DND-41 (cell line): ENCODE data around the gene CCDC88A.

Source experiments
- ATAC-seq: fragments of 200-7000 bp; cut with Tn5 transposase; 3 replicates; pipeline ENCODE4 v1.9.1; 2021; ENCODE audit warnings: low read depth; ENCODE audit not compliant: insufficient read depth
- DNase-seq: peaks from one replicate; pipeline ENCODE4 v3.0.0-alpha.2; 2020
- H2AFZ ChIP-seq: 2 replicates; pipeline ENCODE4 v1.6.0; 2012; ENCODE audit warnings: low read depth, low read length
- H3K27ac ChIP-seq: 2 replicates; pipeline ENCODE4 v1.5.1; 2012; ENCODE audit warnings: low read length, inconsistent platforms
- H3K27me3 ChIP-seq: fragments of 200-600 bp; sonication (generic); 2 replicates; pipeline ENCODE4 v1.6.0; 2012; ENCODE audit warnings: low read length, mild to moderate bottlenecking, inconsistent platforms; ENCODE audit not compliant: insufficient read depth, poor library complexity
- H3K36me3 ChIP-seq: 2 replicates; pipeline ENCODE4 v1.5.1; 2012; ENCODE audit warnings: low read length, inconsistent platforms; ENCODE audit not compliant: insufficient read depth
- H3K4me1 ChIP-seq: 2 replicates; pipeline ENCODE4 v1.5.1; 2012; ENCODE audit warnings: mild to moderate bottlenecking, low read length; ENCODE audit not compliant: insufficient read depth
- H3K4me2 ChIP-seq: 2 replicates; pipeline ENCODE4 v1.6.0; 2012; ENCODE audit warnings: mild to moderate bottlenecking, moderate library complexity, low read length, inconsistent platforms; ENCODE audit not compliant: insufficient read depth
- H3K4me3 ChIP-seq, 2 experiments: fragments of 200-600 bp in 1 of 2; shearing (Covaris generic) in 1 of 2; 2 replicates each; pipeline ENCODE4 v1.5.1; 2012 to 2016; ENCODE audit warnings: inconsistent platforms in 2 of 2, low read length in 2 of 2, mild to moderate bottlenecking in 2 of 2, low read depth in 1 of 2, moderate library complexity in 1 of 2
- H3K79me2 ChIP-seq: 2 replicates; pipeline ENCODE4 v1.6.0; 2012; ENCODE audit warnings: low read length, inconsistent platforms; ENCODE audit not compliant: insufficient read depth
- H3K9ac ChIP-seq: 2 replicates; pipeline ENCODE4 v1.6.0; 2012; ENCODE audit warnings: low read depth, mild to moderate bottlenecking, inconsistent platforms, low read length, moderate library complexity
- H3K9me3 ChIP-seq: 2 replicates; pipeline ENCODE4 v1.5.1; 2012; ENCODE audit warnings: low read length, moderate library complexity, mild to moderate bottlenecking, inconsistent platforms; ENCODE audit not compliant: insufficient read depth, severe bottlenecking
- H4K20me1 ChIP-seq: 2 replicates; pipeline ENCODE4 v1.6.0; 2012; ENCODE audit warnings: low read length; ENCODE audit not compliant: insufficient read depth
- EZH2 ChIP-seq: IDR thresholded peaks from 3 replicates; pipeline ENCODE4 v1.6.1; 2012; ENCODE audit warnings: borderline replicate concordance, low read depth, mild to moderate bottlenecking, moderate library complexity, low read length, inconsistent platforms; ENCODE audit not compliant: severe bottlenecking
- TF ChIP-seq, protein P1 (sequence below): IDR thresholded peaks from 2 replicates; pipeline ENCODE4 v1.5.1; 2012; ENCODE audit warnings: borderline replicate concordance, low read length, moderate library complexity, mild to moderate bottlenecking; ENCODE audit not compliant: poor library complexity, severe bottlenecking; ENCODE audit errors: extremely low read depth

Gene CCDC88A

DNA sequence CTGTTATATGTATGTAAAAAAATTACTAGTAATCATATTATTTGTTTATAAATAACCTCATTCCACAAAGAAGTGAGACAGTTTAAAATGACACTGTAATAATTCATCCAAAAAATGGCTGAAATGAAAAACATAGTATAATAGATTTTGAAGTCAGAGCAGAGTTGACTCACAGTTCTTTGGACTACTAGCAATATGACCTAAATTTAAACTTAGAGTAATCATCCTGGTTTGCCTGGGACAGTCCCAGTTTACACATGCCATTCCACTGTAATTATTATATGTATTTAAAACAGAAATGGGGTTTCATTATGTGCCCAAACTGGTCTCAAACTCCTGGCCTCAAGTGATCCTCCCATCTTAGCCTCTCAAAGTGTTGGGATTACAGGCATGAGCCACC lies 48.3 kb downstream of the CCDC88A start:
- H3K4me2 ChIP-seq: no peak overlapping the region
- H4K20me1 ChIP-seq: no peaks in the 10 kb centered on the region
- no peaks in the 10 kb centered on the region for H3K79me2 ChIP-seq
- H3K36me3 ChIP-seq: peaks cover 33% of the 10 kb centered on the region; the same call in 1 of the 2 replicates
- H2AFZ ChIP-seq: no peak overlapping the region
- no peaks in the 10 kb centered on the region for H3K27me3 ChIP-seq
- H3K9me3 ChIP-seq: no peaks in the 10 kb centered on the region
- no peak for ATAC-seq
- no peak for TF ChIP-seq EZH2
- TF ChIP-seq, protein P1, sequence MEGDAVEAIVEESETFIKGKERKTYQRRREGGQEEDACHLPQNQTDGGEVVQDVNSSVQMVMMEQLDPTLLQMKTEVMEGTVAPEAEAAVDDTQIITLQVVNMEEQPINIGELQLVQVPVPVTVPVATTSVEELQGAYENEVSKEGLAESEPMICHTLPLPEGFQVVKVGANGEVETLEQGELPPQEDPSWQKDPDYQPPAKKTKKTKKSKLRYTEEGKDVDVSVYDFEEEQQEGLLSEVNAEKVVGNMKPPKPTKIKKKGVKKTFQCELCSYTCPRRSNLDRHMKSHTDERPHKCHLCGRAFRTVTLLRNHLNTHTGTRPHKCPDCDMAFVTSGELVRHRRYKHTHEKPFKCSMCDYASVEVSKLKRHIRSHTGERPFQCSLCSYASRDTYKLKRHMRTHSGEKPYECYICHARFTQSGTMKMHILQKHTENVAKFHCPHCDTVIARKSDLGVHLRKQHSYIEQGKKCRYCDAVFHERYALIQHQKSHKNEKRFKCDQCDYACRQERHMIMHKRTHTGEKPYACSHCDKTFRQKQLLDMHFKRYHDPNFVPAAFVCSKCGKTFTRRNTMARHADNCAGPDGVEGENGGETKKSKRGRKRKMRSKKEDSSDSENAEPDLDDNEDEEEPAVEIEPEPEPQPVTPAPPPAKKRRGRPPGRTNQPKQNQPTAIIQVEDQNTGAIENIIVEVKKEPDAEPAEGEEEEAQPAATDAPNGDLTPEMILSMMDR: no peak
- H3K9ac ChIP-seq: no peak overlapping the region
- no peak for DNase-seq
- H3K4me1 ChIP-seq: no peaks in the 10 kb centered on the region
- no peak overlapping the region for H3K4me3 ChIP-seq
- no peak overlapping the region for H3K27ac ChIP-seq

GRCh38 chr2:55370208-55370607 lies 49.4 kb downstream of the CCDC88A start:
- Histone ChIP-seq H3K9ac (no peak overlapping the region), H3K4me3 (no peak overlapping the region), H3K79me2 (no peaks in the 10 kb centered on the region), H3K9me3 (no peaks in the 10 kb centered on the region), H3K36me3 (peaks cover 33% of the 10 kb centered on the region; the same call in 1 of the 2 replicates), H4K20me1 (no peaks in the 10 kb centered on the region), H3K27me3 (no peaks in the 10 kb centered on the region), H3K4me1 (no peaks in the 10 kb centered on the region), H2AFZ (no peak overlapping the region), H3K27ac (no peak overlapping the region), H3K4me2 (no peak overlapping the region)
- ATAC-seq: no peak
- TF ChIP-seq EZH2: no peak
- TF ChIP-seq, protein P1: no peak
- DNase-seq: no peak

DNA sequence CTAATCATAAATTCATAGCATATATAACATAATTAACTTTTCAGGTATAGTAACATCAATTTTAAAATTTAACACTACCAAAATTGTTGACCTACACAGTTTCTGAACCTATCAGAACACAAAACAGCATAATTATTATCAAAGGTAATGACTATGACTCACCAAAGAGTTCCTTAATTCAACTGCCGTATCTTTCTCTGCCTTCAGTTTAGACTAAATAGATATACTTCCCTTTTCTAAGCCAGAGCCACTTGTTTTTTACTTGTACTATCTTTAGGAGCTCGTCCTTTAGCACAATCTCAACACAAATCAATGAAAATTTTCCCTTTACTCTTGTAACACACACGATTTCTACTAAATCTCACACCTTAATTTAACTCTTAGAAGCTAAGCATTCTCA lies 54.4 kb downstream of the CCDC88A start:
- Histone ChIP-seq H3K4me3 (no peak overlapping the region), H3K36me3 (peaks cover 31% of the 10 kb centered on the region; the same call in 1 of the 2 replicates), H2AFZ (no peak overlapping the region), H3K27me3 (no peaks in the 10 kb centered on the region), H3K9ac (no peak overlapping the region), H3K9me3 (no peaks in the 10 kb centered on the region), H3K4me1 (no peaks in the 10 kb centered on the region), H3K4me2 (no peak overlapping the region), H3K79me2 (no peaks in the 10 kb centered on the region), H3K27ac (no peak overlapping the region), H4K20me1 (no peaks in the 10 kb centered on the region)
- DNase-seq (no peak), ATAC-seq (no peak)
- TF ChIP-seq, protein P1: no peak
- no peak for TF ChIP-seq EZH2
